IPS DF 6.9 (cell line): ENCODE data around the gene DCAF12.

Source experiments
- DNase-seq: peaks from one replicate; pipeline ENCODE4 v3.0.0-alpha.2; 2013; ENCODE audit warnings: low read depth, low spot score
- H3K27ac ChIP-seq: one replicate; pipeline ENCODE4 v1.5.1; 2013; ENCODE audit warnings: low read length, control low read depth
- H3K27me3 ChIP-seq: 2 replicates; pipeline ENCODE4 v1.6.1; 2013; ENCODE audit warnings: mild to moderate bottlenecking, low read length; ENCODE audit not compliant: control insufficient read depth, insufficient read depth
- H3K36me3 ChIP-seq: 2 replicates; pipeline ENCODE4 v1.6.1; 2013; ENCODE audit warnings: low read length; ENCODE audit not compliant: control insufficient read depth, insufficient read depth
- H3K4me1 ChIP-seq: 2 replicates; pipeline ENCODE4 v1.6.1; 2013; ENCODE audit warnings: low read length; ENCODE audit not compliant: control insufficient read depth, insufficient read depth
- H3K4me3 ChIP-seq: 2 replicates; pipeline ENCODE4 v1.5.1; 2013; ENCODE audit warnings: mild to moderate bottlenecking, low read length
- H3K9me3 ChIP-seq: 2 replicates; pipeline ENCODE4 v1.6.1; 2013; ENCODE audit warnings: low read length, inconsistent platforms; ENCODE audit not compliant: control insufficient read depth, insufficient read depth
- WGBS: extraction: QIAGEN DNeasy Blood & Tissue Kit; methylation state at CpG from one replicate; pipeline ENCODE4 v1.1.7; 2013; ENCODE audit warnings: mixed read lengths, missing lambda C conversion rate; ENCODE audit not compliant: insufficient read length, insufficient coverage; 5-methylcytosine and 5-hydroxymethylcytosine counted together

Gene DCAF12

GRCh38 chr9:34096751-34097150 lies 29.7 kb downstream of the DCAF12 start:
- no peak overlapping the region for H3K4me3 ChIP-seq
- H3K27ac ChIP-seq = no peak overlapping the region
- peaks cover 12% of the 10 kb centered on the region for H3K36me3 ChIP-seq
- no peaks in the 10 kb centered on the region for H3K9me3 ChIP-seq
- no CpG with 5 or more reads among the region's 4 CpGs for WGBS
- H3K27me3 ChIP-seq = no peaks in the 10 kb centered on the region
- H3K4me1 ChIP-seq = no peaks in the 10 kb centered on the region
- DNase-seq = no peak

DNA sequence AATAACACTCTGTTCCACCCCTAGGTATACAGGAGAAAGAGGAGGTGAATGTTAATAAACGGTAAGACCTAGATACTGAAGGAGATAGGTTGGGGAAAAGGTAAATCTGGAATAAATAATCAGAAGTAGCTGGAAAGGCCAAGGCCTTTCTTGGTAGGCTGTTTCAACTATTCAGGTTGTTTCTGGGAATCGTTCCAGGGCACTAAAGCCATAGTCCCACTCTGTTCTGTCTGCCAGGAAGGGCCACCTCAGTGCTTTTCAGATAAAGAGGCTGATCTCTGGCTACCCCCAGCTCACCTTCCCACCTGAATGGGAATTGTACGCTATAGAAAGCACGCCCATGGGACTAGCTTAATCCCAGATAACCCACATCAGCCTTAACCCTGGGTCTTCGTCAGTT lies 32.9 kb downstream of the DCAF12 start:
- DNase-seq = no peak
- no CpG with 5 or more reads among the region's 5 CpGs for WGBS
- H3K36me3 ChIP-seq = peaks cover 10% of the 10 kb centered on the region
- H3K4me3 ChIP-seq = no peak overlapping the region
- no peak overlapping the region for H3K27ac ChIP-seq
- H3K4me1 ChIP-seq = no peaks in the 10 kb centered on the region
- H3K9me3 ChIP-seq = no peaks in the 10 kb centered on the region
- no peaks in the 10 kb centered on the region for H3K27me3 ChIP-seq

DNA sequence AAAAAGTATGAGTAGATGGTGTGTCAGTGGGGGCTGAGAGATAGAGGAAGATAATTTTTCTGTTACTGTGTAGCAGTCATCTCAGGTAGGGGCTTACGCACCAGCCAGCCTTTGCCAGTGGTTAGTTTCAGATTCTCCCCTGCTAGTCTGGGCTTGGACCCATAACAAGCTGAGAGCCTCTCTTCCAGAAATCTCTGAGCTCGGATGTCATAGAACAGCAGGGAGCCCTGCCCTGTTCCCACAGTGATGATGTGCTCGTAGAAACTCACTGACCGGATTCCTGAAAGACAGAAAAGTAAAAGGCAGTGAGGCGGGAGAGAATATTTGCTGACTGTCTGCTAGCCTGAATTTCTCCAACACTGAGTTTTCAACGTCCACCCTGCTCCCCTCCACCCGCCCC lies 37.2 kb downstream of the DCAF12 start:
- no peaks in the 10 kb centered on the region for H3K9me3 ChIP-seq
- H3K27me3 ChIP-seq = no peaks in the 10 kb centered on the region
- no peak for DNase-seq
- no CpG with 5 or more reads among the region's 7 CpGs for WGBS
- H3K4me1 ChIP-seq = no peaks in the 10 kb centered on the region
- H3K36me3 ChIP-seq = peaks cover 12% of the 10 kb centered on the region
- no peak overlapping the region for H3K4me3 ChIP-seq
- H3K27ac ChIP-seq = no peak overlapping the region

- no peaks in the 10 kb centered on the region for H3K27me3 ChIP-seq
- DNase-seq = no peak
- no peak overlapping the region for H3K4me3 ChIP-seq
- no peak overlapping the region for H3K27ac ChIP-seq
- WGBS = no CpG with 5 or more reads among the region's 1 CpG
- no peaks in the 10 kb centered on the region for H3K9me3 ChIP-seq
- H3K4me1 ChIP-seq = no peaks in the 10 kb centered on the region
- peaks cover 8% of the 10 kb centered on the region; the same call in 1 of the 2 replicates for H3K36me3 ChIP-seq
Observed at GRCh38 chr9:34087370-34087769, 39.1 kb downstream of the DCAF12 start.

DNA sequence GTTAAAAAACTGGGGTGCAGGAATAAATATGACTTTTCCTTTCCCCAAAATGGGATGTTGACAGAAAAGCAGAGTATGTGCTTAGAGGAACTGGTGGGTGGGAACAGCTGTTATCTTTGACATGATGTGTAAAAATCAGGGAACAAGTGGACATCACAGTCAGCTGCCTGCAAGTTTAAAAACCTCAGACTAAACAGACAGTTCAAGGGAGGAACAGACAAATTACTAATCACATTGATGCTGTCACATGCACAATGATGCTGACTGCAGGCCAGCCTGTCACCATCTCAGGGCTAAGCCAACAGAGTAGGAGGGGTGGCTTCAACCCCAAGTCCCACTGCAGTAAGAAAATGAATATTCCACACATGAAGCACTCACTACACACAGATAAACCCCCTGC lies 39.6 kb downstream of the DCAF12 start:
- Histone ChIP-seq H3K36me3 (peaks cover 8% of the 10 kb centered on the region; the same call in 1 of the 2 replicates), H3K27me3 (no peaks in the 10 kb centered on the region), H3K27ac (no peak overlapping the region), H3K4me3 (no peak overlapping the region), H3K4me1 (no peaks in the 10 kb centered on the region), H3K9me3 (no peaks in the 10 kb centered on the region)
- DNase-seq = no peak

- H3K4me1 ChIP-seq = no peaks in the 10 kb centered on the region
- no peaks in the 10 kb centered on the region for H3K27me3 ChIP-seq
- H3K36me3 ChIP-seq = peaks cover 8% of the 10 kb centered on the region; the same call in 1 of the 2 replicates
- no peaks in the 10 kb centered on the region for H3K9me3 ChIP-seq
- no peak overlapping the region for H3K4me3 ChIP-seq
- no peak overlapping the region for H3K27ac ChIP-seq
- no CpG with 5 or more reads among the region's 6 CpGs for WGBS
- no peak for DNase-seq
Observed at GRCh38 chr9:34085581-34086500, 40.7 kb downstream of the DCAF12 start.

DNA sequence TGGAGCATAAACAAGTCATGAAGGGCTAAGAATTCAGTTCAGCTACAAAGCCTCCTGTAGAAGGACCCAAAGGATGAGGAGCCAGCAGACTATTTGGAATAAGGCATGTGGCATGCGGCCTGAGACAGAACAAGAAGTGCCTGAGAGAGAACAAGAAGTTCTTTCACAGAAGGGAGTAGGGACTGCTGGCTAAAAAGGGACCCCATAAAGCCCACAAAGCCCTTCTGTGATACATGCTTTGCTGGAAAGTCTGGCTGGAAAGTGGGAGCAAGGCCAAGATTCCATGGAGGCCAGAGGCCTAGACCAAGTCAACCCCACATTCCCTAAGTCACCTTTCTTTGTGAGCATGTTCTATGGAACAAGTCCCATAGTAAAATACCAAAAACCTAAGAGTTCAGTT lies 41.9 kb downstream of the DCAF12 start:
- no peak overlapping the region for H3K27ac ChIP-seq
- no peak for DNase-seq
- no peaks in the 10 kb centered on the region for H3K9me3 ChIP-seq
- H3K4me3 ChIP-seq = no peak overlapping the region
- H3K27me3 ChIP-seq = no peaks in the 10 kb centered on the region
- WGBS = no CpG with 5 or more reads among the region's 1 CpG
- H3K4me1 ChIP-seq = no peaks in the 10 kb centered on the region
- peaks cover 8% of the 10 kb centered on the region; the same call in 1 of the 2 replicates for H3K36me3 ChIP-seq

DNA sequence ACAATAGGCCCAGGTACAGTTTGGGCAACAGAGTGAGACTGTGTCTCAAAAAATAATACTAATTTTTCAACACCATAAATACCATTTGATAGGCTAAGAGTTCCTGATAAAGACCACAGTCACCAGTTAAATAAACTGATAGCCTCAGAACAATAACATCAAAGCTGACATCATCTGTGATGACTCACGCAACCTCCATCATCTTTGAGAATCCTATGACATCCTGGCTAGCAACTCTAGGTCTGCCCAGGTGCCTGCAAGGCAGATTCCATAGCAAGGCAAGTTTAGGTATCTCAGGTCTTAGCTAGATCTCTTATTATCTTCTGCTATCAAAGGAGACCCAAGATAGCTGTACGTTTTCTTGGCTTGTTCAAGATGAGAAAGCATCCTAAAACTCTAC lies 47.3 kb downstream of the DCAF12 start:
- WGBS = no CpG with 5 or more reads among the region's 2 CpGs
- Histone ChIP-seq H3K27ac (no peak overlapping the region), H3K9me3 (no peaks in the 10 kb centered on the region), H3K4me3 (no peak overlapping the region), H3K36me3 (no peaks in the 10 kb centered on the region), H3K27me3 (no peaks in the 10 kb centered on the region), H3K4me1 (no peaks in the 10 kb centered on the region)
- no peak for DNase-seq

DNA sequence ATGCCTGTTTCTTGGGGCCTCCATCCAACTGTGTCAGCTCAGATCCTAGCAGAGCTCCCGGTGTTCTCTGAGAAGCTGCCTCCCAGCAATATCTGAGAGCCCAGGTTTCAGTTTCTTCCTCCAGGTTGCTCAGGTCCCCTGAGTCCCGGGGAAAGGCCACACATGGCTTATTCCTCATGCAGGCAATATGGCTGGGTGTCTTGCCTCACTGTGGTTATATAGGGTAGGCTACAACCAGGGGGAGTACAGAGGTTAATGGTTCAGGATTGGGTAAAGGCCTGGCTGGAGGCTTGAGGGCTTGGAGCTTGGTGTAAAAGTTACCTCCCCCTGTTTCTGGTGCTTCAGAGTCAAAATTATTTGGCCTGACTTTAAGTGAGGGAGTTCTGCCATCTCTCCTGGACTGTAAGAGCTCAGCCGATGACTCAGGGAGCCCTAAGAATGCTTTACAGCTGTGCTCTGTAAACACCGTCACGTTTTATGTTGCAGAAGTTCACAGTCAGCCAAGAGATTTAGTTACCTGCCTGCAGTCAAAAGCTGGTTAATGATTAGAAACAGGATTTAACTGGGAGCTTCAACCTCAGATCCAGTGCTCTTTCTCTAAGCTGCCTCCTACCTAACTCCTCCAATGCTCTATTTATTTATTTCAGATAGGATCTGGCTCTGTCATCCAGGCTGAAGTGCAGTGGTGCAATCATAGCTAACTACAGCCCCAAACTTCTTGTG lies 53.5 kb downstream of the DCAF12 start:
- no peak overlapping the region for H3K4me3 ChIP-seq
- no peaks in the 10 kb centered on the region for H3K36me3 ChIP-seq
- H3K27me3 ChIP-seq = no peaks in the 10 kb centered on the region
- H3K4me1 ChIP-seq = no peaks in the 10 kb centered on the region; the same call in 1 of the 2 replicates
- DNase-seq = no peak
- no CpG with 5 or more reads among the region's 5 CpGs for WGBS
- no peaks in the 10 kb centered on the region for H3K9me3 ChIP-seq
- no peak overlapping the region for H3K27ac ChIP-seq

DNA sequence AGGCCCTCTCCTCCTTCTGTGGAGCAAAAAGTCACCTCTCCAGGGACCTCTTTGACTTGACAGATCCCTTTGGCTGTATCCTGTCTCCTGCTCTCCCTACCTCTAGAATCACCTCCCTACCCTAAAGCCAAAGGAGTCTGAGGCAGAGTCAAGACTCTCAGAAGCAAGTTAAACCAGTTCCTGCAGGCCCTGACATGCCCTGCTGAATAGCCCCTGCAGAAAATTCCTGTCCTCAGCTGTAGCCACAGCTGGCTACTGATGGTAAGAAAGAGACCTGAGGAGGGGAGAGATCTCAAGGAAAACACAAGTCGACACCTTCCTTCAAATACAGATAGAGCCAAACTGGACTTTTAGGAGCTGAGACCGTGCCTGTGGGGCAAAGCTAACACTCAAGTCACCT lies 54.1 kb downstream of the DCAF12 start:
- no peak overlapping the region for H3K27ac ChIP-seq
- WGBS = no CpG with 5 or more reads among the region's 2 CpGs
- H3K4me3 ChIP-seq = no peak overlapping the region
- no peaks in the 10 kb centered on the region for H3K9me3 ChIP-seq
- H3K4me1 ChIP-seq = no peaks in the 10 kb centered on the region; the same call in 1 of the 2 replicates
- no peak for DNase-seq
- no peaks in the 10 kb centered on the region for H3K27me3 ChIP-seq
- H3K36me3 ChIP-seq = no peaks in the 10 kb centered on the region
